K562 (cell line): ENCODE measurements around the gene LNX2. TPM values are rescaled to one million over a fixed set of nuclear protein-coding genes. Genes with fewer than 3 reads are reported as not detected.

Source experiments
- CBFA2T3 ChIP-seq: fragments of 450-650 bp; IDR thresholded peaks from 2 replicates; pipeline ENCODE4 v1.6.1; 2017
- DLX4 ChIP-seq: fragments of 250-450 bp; sonication (Bioruptor Pico); IDR thresholded peaks from 2 replicates; pipeline ENCODE4 v1.6.1; 2021; ENCODE audit warnings: mild to moderate bottlenecking
- EWSR1 ChIP-seq: fragments of 450-650 bp; IDR thresholded peaks from 2 replicates; pipeline ENCODE4 v1.6.1; 2018; ENCODE audit warnings: borderline replicate concordance, mild to moderate bottlenecking, low read depth, moderate library complexity; ENCODE audit not compliant: partially characterized antibody
- HMG20A ChIP-seq: fragments of 450-650 bp; formaldehyde crosslinking; conservative IDR thresholded peaks from 2 replicates; pipeline ENCODE4 v1.4.0; 2020; ENCODE audit warnings: mild to moderate bottlenecking, mixed read lengths
- HSF4 ChIP-seq: fragments of 250-450 bp; sonication (Bioruptor Pico); IDR thresholded peaks from 2 replicates; pipeline ENCODE4 v2.1.2; 2022; ENCODE audit warnings: mild to moderate bottlenecking, moderate library complexity, borderline replicate concordance
- IRF2 ChIP-seq: sonication (generic); formaldehyde crosslinking; IDR thresholded peaks from 2 replicates; pipeline ENCODE4 v1.8.1; 2022; ENCODE audit warnings: mild to moderate bottlenecking, missing genetic modification reagents
- KHSRP ChIP-seq: fragments of 450-650 bp; IDR thresholded peaks from 2 replicates; pipeline ENCODE4 v1.6.1; 2017
- MYBL2 ChIP-seq, 2 experiments: fragments of 450-650 bp in 1 of 2; sonication (generic) in 1 of 2; formaldehyde crosslinking in 1 of 2; IDR thresholded peaks; 2 replicates each; pipeline versions ENCODE4 v1.6.1 to v1.8.1; 2017 to 2022; ENCODE audit warnings: borderline replicate concordance in 1 of 2, inconsistent platforms in 1 of 2, low read depth in 1 of 2, mild to moderate bottlenecking in 1 of 2, missing genetic modification reagents in 1 of 2, moderate library complexity in 1 of 2
- NFE2 ChIP-seq: IDR thresholded peaks from 2 replicates; pipeline ENCODE4 v1.6.1; 2014; ENCODE audit warnings: antibody characterized with exemption, low read depth
- RREB1 ChIP-seq: fragments of 250-450 bp; sonication (Bioruptor Pico); IDR thresholded peaks from 2 replicates; pipeline ENCODE4 v1.4.0; 2020
- SP2 ChIP-seq: IDR thresholded peaks from 2 replicates; pipeline ENCODE4 v1.6.1; 2011; ENCODE audit warnings: mild to moderate bottlenecking, low read depth, low read length, moderate library complexity; ENCODE audit not compliant: poor library complexity, severe bottlenecking; ENCODE audit errors: extremely low read depth
- ZBTB11 ChIP-seq, 3 experiments: fragments of 200-800 bp in 1 of 3; fragments of 250-450 bp in 1 of 3; fragments of 450-650 bp in 1 of 3; sonication (Bioruptor Pico) in 1 of 3; sonication (Bioruptor generic) in 1 of 3; formaldehyde crosslinking in 1 of 3; IDR thresholded peaks; 2 replicates each; pipeline versions ENCODE4 v1.6.1 to v1.8.0; 2016 to 2022; ENCODE audit warnings: mild to moderate bottlenecking in 2 of 3, missing genetic modification characterization in 2 of 3, missing compliant biosample characterization in 1 of 3, moderate library complexity in 1 of 3
- ZNF224 ChIP-seq: sonication (generic); formaldehyde crosslinking; IDR thresholded peaks from 2 replicates; pipeline ENCODE4 v1.8.0; 2022; ENCODE audit warnings: mild to moderate bottlenecking, missing genetic modification reagents
- polyA plus RNA-seq, 8 experiments: library from polyadenylated mRNA; depleted of rRNA in 4 of 8; stranded (reverse) in 5 of 8; unstranded in 3 of 8; fragments of >200 nt; fragmentation: Nextera tagmentation in 2 of 8; fragmentation: Illumina TruSeq in 1 of 8; extraction: Ambion mirVana in 2 of 8; extraction: Trizol in 1 of 8; gene quantifications; 2 replicates each; pipeline versions ENCODE4 v1.2.1 to v1.2.3, GENCODE V29; 2011 to 2014; ENCODE audit warnings: inconsistent platforms in 1 of 8, missing spikeins in 1 of 8
- total RNA-seq, 7 experiments: library from RNA; depleted of rRNA in 6 of 7; stranded (reverse); fragments of >200 nt in 6 of 7; fragmentation: Illumina TruSeq in 2 of 7; extraction: Trizol in 2 of 7; gene quantifications; 2 replicates each; pipeline versions ENCODE4 v1.2.1 to v1.2.3, GENCODE V29; 2011 to 2021; ENCODE audit warnings: low replicate concordance in 1 of 7
- TF ChIP-seq, protein P1 (sequence below): fragments of 450-650 bp; IDR thresholded peaks from 2 replicates; pipeline ENCODE4 v1.6.1; 2016; ENCODE audit warnings: antibody characterized with exemption

LNX2 gene
- total and polyA plus RNA-seq, 9 of the 15 experiments (the other 6 are each of a cell fraction or from before 2014, with no cell fraction given) = 1.5 to 5.5 (median 4.0) TPM

- TF ChIP-seq SP2 (no peak), ZBTB11 (CRISPR knock-in tag; IDR thresholded peaks at IDR 0.05) (no peak), DLX4 (CRISPR knock-in tag) (no peak), CBFA2T3 (no peak), KHSRP (no peak), HSF4 (CRISPR knock-in tag) (no peak), HMG20A (CRISPR knock-in tag) (no peak), ZNF224 (no peak), MYBL2 (IDR thresholded peaks at IDR 0.05; ENCODE audit: low read depth) (no peak), MYBL2 (CRISPR knock-in tag; IDR thresholded peaks at IDR 0.05; ENCODE audit: borderline replicate concordance) (no peak), RREB1 (CRISPR knock-in tag) (no peak), EWSR1 (no peak), NFE2 (no peak), IRF2 (CRISPR knock-in tag) (no peak)
- TF ChIP-seq, protein P1, sequence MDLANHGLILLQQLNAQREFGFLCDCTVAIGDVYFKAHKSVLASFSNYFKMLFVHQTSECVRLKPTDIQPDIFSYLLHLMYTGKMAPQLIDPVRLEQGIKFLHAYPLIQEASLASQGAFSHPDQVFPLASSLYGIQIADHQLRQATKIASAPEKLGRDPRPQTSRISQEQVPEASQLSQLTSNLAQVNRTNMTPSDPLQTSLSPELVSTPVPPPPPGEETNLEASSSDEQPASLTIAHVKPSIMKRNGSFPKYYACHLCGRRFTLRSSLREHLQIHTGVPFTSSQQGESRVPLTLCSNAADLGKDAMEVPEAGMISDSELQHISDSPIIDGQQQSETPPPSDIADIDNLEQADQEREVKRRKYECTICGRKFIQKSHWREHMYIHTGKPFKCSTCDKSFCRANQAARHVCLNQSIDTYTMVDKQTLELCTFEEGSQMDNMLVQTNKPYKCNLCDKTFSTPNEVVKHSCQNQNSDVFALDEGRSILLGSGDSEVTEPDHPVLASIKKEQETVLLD = no peak
Observed at GRCh38 chr13:27621366-27622101, 1.2 kb upstream of the LNX2 start, which contains the start of gene POLR1D (continued).
